ENCODE results near the gene CBARP. TPM values are rescaled to one million over a fixed set of nuclear protein-coding genes. Genes with fewer than 3 reads are reported as not detected.

Gene CBARP
- total RNA-seq, 1 donor from 2014 or later = 0.96 TPM

DNA sequence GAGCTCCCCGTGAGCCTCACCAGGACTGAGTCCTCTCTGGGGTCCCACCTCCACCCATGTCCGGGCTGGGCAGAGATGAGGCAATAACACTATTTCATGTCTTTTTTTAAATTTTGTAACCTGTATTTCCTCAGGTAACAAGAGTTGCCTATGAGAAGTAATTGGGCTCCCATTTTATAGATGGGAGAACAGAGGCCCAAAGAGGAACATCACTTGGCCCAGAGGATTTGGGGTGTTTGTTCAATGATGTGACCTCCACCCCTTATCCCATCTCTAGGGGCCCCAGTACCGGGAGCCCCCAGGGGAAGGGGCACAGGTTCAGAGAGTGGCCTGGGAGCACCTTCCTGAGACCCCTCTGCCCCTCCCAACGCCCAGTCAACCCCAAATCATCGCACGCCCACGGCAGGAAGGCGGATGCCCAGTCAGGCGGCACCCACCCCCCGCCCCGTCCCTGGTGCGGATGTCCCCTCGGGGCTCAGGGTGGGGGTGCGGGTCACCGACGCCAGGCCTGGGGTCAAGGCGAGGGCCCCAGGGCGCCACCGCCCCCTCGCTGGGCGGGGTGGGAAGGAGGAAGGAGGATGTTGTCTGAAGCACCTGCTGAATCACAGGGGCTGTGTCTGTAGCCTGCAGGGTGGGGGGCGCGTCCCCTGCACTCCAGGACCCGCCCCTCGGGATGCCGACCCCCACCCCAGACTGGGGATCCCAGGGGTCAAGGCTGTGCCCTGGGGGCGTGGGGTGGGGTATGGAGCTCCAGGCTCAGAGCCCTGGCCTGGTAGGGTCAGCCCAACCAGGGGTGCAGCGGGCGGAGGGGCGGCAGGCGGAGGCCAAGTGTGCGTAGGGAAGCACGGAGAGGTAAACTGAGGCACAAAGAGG is 22.3 kb upstream of the CBARP start:
- peak overlapping the region; percentile 75 for H3K4me3 ChIP-seq
- TF ChIP-seq CTCF (IDR thresholded peaks at IDR 0.05; ENCODE audit: borderline replicate concordance) = no peak
- H3K36me3 ChIP-seq = peaks cover 32% of the 10 kb centered on the region
- no peak for DNase-seq
- H3K4me1 ChIP-seq = peaks cover 85% of the 10 kb centered on the region
- H3K27me3 ChIP-seq (ENCODE audit: low read depth) = no peaks in the 10 kb centered on the region
- no peaks in the 10 kb centered on the region for H3K9me3 ChIP-seq (replicated peaks)
- peak overlapping the region; percentile 100 for H3K27ac ChIP-seq (replicated peaks)
- intact Hi-C loops (cut with micrococcal nuclease) = no loop called here

GRCh38 chr19:1259206-1259875 is 21.5 kb upstream of the CBARP start:
- Histone ChIP-seq H3K4me1 (peaks cover 85% of the 10 kb centered on the region), H3K4me3 (peak overlapping the region; percentile 75), H3K36me3 (peaks cover 40% of the 10 kb centered on the region), H3K27ac (replicated peaks) (peak overlapping the region; percentile 100), H3K27me3 (ENCODE audit: low read depth) (no peaks in the 10 kb centered on the region), H3K9me3 (replicated peaks) (no peaks in the 10 kb centered on the region)
- peak; percentile 85 for DNase-seq
- intact Hi-C loops (cut with micrococcal nuclease) = no loop called here
- no peak for TF ChIP-seq CTCF (IDR thresholded peaks at IDR 0.05; ENCODE audit: borderline replicate concordance)

- Histone ChIP-seq H3K4me1 (peaks cover 90% of the 10 kb centered on the region), H3K27me3 (ENCODE audit: low read depth) (no peaks in the 10 kb centered on the region), H3K4me3 (peak overlapping the region; percentile 75), H3K9me3 (replicated peaks) (no peaks in the 10 kb centered on the region), H3K27ac (replicated peaks) (peak overlapping the region; percentile 100), H3K36me3 (peaks cover 46% of the 10 kb centered on the region)
- no peak for DNase-seq
- intact Hi-C loops (cut with micrococcal nuclease) = no loop called here
- no peak for TF ChIP-seq CTCF (IDR thresholded peaks at IDR 0.05; ENCODE audit: borderline replicate concordance)
Measured at GRCh38 chr19:1258707-1259205, 21.0 kb upstream of the CBARP start.

DNA sequence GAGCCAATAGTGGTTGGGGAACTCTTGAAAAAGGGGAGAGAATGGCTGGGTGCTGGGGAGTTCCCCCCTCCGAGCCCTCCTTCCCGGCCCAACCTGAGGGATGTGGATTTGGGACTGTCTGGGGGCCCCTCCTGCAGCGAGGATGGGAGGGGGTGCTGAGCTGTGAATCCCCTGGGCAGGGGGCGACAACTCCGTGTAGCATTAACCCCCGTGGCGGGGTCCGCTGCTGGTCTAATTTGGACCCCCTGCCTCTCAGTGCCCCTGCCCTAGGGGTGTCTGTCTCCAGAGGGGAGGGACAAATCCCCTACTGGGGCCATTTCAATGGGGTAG is 20.3 kb upstream of the CBARP start:
- Histone ChIP-seq H3K27ac (replicated peaks) (peak overlapping the region; percentile 100), H3K27me3 (ENCODE audit: low read depth) (no peaks in the 10 kb centered on the region), H3K9me3 (replicated peaks) (no peaks in the 10 kb centered on the region), H3K4me1 (peaks cover 96% of the 10 kb centered on the region), H3K36me3 (peaks cover 50% of the 10 kb centered on the region), H3K4me3 (peak overlapping the region; percentile 75)
- no peak for TF ChIP-seq CTCF (IDR thresholded peaks at IDR 0.05; ENCODE audit: borderline replicate concordance)
- DNase-seq = no peak
- intact Hi-C loops (cut with micrococcal nuclease) = no loop called here

GRCh38 chr19:1257475-1258162 is 19.8 kb upstream of the CBARP start:
- no peak for DNase-seq
- H3K27me3 ChIP-seq (ENCODE audit: low read depth) = no peaks in the 10 kb centered on the region
- peak overlapping the region; percentile 75 for H3K4me3 ChIP-seq
- intact Hi-C loops (cut with micrococcal nuclease) = no loop called here
- no peak for TF ChIP-seq CTCF (IDR thresholded peaks at IDR 0.05; ENCODE audit: borderline replicate concordance)
- peaks cover 97% of the 10 kb centered on the region for H3K4me1 ChIP-seq
- no peaks in the 10 kb centered on the region for H3K9me3 ChIP-seq (replicated peaks)
- peak overlapping the region; percentile 100 for H3K27ac ChIP-seq (replicated peaks)
- peaks cover 50% of the 10 kb centered on the region for H3K36me3 ChIP-seq
